MCF 10A (cell line): ENCODE data around the gene TXLNB. TPM values are rescaled to one million over a fixed set of nuclear protein-coding genes. Genes with fewer than 3 reads are reported as not detected.

ENCODE experiments used
- BruUV-seq: library from RNA; stranded (reverse); fragments of 400-500 nt; replicated peaks from 2 replicates; lab custom pipeline; 2021; lab: Mats Ljungman, UMichigan
- CTCF ChIA-PET: fragments of 300-600 bp; sonication (Branson Sonifier 250); formaldehyde crosslinking; extraction: SDS; loops from one replicate; lab custom pipeline; 2021; ENCODE audit warnings: antibody characterized with exemption, inconsistent platforms; lab: Yijun Ruan, JAX
- POLR2A ChIA-PET: fragments of 300-600, 350-650 bp; sonication (Branson Sonifier 250); formaldehyde crosslinking; extraction: SDS; loops from one replicate; lab custom pipeline; 2020; ENCODE audit warnings: antibody characterized with exemption, inconsistent platforms; lab: Yijun Ruan, JAX
- DNase-seq: peaks from one replicate; pipeline ENCODE4 v3.0.0-alpha.2; 2018; ENCODE audit not compliant: unreplicated experiment
- H3K27ac Mint-ChIP-seq: one replicate; pipeline ENCODE4 v1.8.0; 2022; ENCODE audit warnings: mild to moderate bottlenecking, low read depth, mixed read lengths; ENCODE audit not compliant: unreplicated experiment
- H3K27me3 Mint-ChIP-seq: one replicate; pipeline ENCODE4 v1.8.0; 2022; ENCODE audit warnings: mixed read lengths; ENCODE audit not compliant: insufficient read depth, unreplicated experiment
- H3K36me3 Mint-ChIP-seq: one replicate; pipeline ENCODE4 v1.8.0; 2022; ENCODE audit warnings: mild to moderate bottlenecking, moderate library complexity, mixed read lengths; ENCODE audit not compliant: insufficient read depth, unreplicated experiment
- H3K4me1 Mint-ChIP-seq: one replicate; pipeline ENCODE4 v1.8.0; 2022; ENCODE audit warnings: mixed read lengths; ENCODE audit not compliant: insufficient read depth, unreplicated experiment
- H3K4me3 Mint-ChIP-seq: one replicate; pipeline ENCODE4 v1.8.0; 2022; ENCODE audit warnings: mild to moderate bottlenecking, moderate library complexity, mixed read lengths; ENCODE audit not compliant: unreplicated experiment
- H3K9me3 Mint-ChIP-seq: one replicate; pipeline ENCODE4 v1.8.0; 2022; ENCODE audit warnings: mixed read lengths; ENCODE audit not compliant: unreplicated experiment
- intact Hi-C: fragments of 100-400 bp; cut with micrococcal nuclease; formaldehyde crosslinking; loops from 2 replicates; pipeline ENCODE4 v1.14.1; 2022
- total RNA-seq: library from RNA; stranded (reverse); gene quantifications from 2 replicates; pipeline ENCODE4 v1.2.3, GENCODE V29; 2022
- TF ChIP-seq, protein P1 (sequence below): fragments of 200-600 bp; IDR thresholded peaks from one replicate; pipeline ENCODE4 v1.8.0; 2022; ENCODE audit warnings: antibody characterized with exemption, mild to moderate bottlenecking; ENCODE audit not compliant: unreplicated experiment

The TXLNB gene
- total RNA-seq, 1 experiment from 2014 or later: not detected

DNA sequence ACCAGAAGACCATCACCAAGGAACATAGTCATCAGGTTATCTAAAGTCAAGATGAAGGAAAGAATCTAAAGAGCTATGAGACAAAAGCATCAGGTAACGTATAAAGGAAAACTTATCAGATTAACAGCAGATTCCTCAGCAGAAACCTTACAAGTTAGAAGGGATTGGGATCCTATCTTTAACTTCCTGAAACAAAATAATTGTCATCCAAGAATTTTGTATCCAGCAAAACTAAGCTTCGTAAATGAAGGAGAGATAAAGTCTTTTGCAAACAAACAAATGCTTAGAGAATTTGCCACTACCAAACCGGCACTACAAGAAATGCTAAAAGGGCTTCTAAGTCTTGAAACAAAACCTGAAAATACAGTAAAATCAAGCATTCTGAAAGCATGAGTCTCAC lies 86.0 kb downstream of the TXLNB start:
- ChIA-PET CTCF (no interaction called here), POLR2A (interaction anchor here (0.6 kb wide), 1 partner anchor 12 kb away, joined by 3 read pairs; no protein-coding TSS in a partner anchor)
- Mint-ChIP-seq H3K9me3 (peaks cover 12% of the 10 kb centered on the region), H3K4me1 (no peaks in the 10 kb centered on the region), H3K27ac (no peak overlapping the region), H3K4me3 (no peak overlapping the region), H3K27me3 (no peaks in the 10 kb centered on the region), H3K36me3 (no peaks in the 10 kb centered on the region)
- no peak for DNase-seq
- TF ChIP-seq, protein P1, sequence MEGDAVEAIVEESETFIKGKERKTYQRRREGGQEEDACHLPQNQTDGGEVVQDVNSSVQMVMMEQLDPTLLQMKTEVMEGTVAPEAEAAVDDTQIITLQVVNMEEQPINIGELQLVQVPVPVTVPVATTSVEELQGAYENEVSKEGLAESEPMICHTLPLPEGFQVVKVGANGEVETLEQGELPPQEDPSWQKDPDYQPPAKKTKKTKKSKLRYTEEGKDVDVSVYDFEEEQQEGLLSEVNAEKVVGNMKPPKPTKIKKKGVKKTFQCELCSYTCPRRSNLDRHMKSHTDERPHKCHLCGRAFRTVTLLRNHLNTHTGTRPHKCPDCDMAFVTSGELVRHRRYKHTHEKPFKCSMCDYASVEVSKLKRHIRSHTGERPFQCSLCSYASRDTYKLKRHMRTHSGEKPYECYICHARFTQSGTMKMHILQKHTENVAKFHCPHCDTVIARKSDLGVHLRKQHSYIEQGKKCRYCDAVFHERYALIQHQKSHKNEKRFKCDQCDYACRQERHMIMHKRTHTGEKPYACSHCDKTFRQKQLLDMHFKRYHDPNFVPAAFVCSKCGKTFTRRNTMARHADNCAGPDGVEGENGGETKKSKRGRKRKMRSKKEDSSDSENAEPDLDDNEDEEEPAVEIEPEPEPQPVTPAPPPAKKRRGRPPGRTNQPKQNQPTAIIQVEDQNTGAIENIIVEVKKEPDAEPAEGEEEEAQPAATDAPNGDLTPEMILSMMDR: no peak
- no TSS peak for BruUV-seq
- intact Hi-C loops: no loop called here

DNA sequence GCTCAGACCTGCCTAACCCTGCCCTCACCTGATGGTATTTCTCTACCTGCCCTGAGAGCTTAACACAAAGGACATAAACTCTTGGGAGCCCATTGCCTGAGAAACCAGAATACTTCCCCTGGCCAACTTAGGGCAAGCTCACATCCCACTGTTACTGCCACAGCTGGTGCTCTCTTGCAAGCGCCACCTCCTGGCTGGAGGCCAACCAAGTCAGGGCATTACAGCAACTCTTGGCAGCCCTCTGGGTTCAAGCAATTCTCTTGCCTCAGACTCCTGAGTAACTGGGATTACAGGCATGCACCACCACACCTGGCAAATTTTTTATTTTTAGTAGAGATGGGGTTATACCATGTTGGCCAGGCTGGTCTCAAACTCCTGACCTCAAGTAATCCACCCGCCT lies 86.8 kb downstream of the TXLNB start:
- DNase-seq: peak; percentile 27
- POLR2A ChIA-PET: interaction anchor here (0.6 kb wide), 1 partner anchor 11 kb away, joined by 3 read pairs; no protein-coding TSS in a partner anchor
- intact Hi-C loops: no loop called here
- peaks cover 19% of the 10 kb centered on the region for H3K9me3 Mint-ChIP-seq
- no peak overlapping the region for H3K4me3 Mint-ChIP-seq
- H3K27ac Mint-ChIP-seq: no peak overlapping the region
- no TSS peak for BruUV-seq
- CTCF ChIA-PET: interaction anchor here (0.7 to 1.1 kb wide), 2 partner anchors 144 to 159 kb away, joined by 3 read pairs; no protein-coding TSS in a partner anchor
- H3K36me3 Mint-ChIP-seq: no peaks in the 10 kb centered on the region
- no peaks in the 10 kb centered on the region for H3K4me1 Mint-ChIP-seq
- TF ChIP-seq, protein P1: no peak
- H3K27me3 Mint-ChIP-seq: no peaks in the 10 kb centered on the region

DNA sequence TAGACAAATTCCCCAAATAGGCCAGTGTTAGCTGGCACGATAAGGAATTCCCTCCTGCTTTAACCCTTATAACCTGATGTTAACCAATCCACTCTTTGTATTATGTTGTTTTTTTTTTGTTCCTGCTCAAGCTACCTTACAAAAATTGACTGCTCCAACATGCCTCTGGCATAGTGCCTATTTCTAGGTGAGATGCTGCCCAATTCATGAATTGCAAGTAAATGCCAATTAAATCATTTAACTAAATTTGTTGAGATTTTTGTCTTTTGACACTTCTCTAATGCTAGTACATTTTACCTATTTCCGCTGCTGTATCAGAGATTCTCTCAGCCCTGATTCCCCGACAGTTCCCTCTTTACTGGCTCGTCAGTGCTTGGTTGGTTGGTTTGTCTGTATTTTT lies 90.4 kb downstream of the TXLNB start:
- POLR2A ChIA-PET: no interaction called here
- H3K4me1 Mint-ChIP-seq: no peaks in the 10 kb centered on the region
- DNase-seq: no peak
- H3K9me3 Mint-ChIP-seq: peaks cover 7% of the 10 kb centered on the region
- intact Hi-C loops: no loop called here
- H3K27ac Mint-ChIP-seq: no peak overlapping the region
- no TSS peak for BruUV-seq
- no peaks in the 10 kb centered on the region for H3K36me3 Mint-ChIP-seq
- CTCF ChIA-PET: interaction anchor here (0.7 to 0.8 kb wide), 2 partner anchors 12 to 18 kb away, joined by 3 read pairs; no protein-coding TSS in a partner anchor
- no peak overlapping the region for H3K4me3 Mint-ChIP-seq
- no peaks in the 10 kb centered on the region for H3K27me3 Mint-ChIP-seq
- TF ChIP-seq, protein P1: no peak

DNA sequence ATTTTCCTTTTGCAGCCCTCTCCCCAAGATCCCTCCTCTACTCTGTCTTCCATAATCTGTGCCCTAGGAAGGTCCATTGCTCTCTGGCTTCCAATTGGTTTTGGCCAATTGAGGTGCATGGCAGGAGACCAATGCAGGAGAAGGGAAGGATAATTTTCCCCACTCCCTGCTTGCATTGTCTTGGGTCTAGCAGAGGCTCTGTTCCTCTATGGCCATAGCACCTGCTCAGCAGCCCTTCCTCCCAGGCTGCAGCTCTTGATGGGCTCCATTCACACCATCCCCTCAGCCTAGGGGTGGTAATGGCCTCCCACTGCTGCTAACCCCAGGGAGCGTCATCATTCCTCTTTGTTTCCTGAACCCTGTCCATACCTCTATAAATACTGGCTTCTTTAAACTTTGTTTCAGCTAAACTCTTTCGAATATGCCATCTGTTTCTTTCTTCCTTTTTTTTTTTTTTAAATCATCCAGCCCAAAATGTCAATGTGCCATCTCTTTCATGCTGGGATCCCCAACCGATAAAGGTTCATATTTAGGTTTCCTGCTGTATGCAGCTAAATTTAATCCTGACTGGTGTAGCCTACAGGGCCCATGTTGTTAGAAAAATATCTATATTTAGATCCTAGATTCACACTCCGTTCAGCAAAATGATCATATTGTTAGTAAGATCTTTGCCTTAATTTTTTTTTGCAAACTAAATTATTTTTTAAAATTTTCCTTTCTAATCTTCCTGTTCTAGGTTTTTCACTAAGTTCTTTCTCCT lies 93.1 kb downstream of the TXLNB start:
- no peak overlapping the region for H3K27ac Mint-ChIP-seq
- intact Hi-C loops: no loop called here
- no TSS peak for BruUV-seq
- H3K27me3 Mint-ChIP-seq: no peaks in the 10 kb centered on the region
- H3K36me3 Mint-ChIP-seq: no peaks in the 10 kb centered on the region
- TF ChIP-seq, protein P1: no peak
- H3K9me3 Mint-ChIP-seq: peaks cover 14% of the 10 kb centered on the region
- ChIA-PET POLR2A (no interaction called here), CTCF (interaction anchor here (0.8 to 1.0 kb wide), 2 partner anchors 21 to 673 kb away, joined by 3 to 5 read pairs; no protein-coding TSS in a partner anchor)
- DNase-seq: no peak
- H3K4me1 Mint-ChIP-seq: peaks cover 6% of the 10 kb centered on the region
- H3K4me3 Mint-ChIP-seq: no peak overlapping the region
